ENCODE results near the gene RBM6. TPM values are rescaled to one million over a fixed set of nuclear protein-coding genes. Genes with fewer than 3 reads are reported as not detected.

The RBM6 gene
- total RNA-seq, 1 experiment from 2014 or later = 90.7 TPM

DNA sequence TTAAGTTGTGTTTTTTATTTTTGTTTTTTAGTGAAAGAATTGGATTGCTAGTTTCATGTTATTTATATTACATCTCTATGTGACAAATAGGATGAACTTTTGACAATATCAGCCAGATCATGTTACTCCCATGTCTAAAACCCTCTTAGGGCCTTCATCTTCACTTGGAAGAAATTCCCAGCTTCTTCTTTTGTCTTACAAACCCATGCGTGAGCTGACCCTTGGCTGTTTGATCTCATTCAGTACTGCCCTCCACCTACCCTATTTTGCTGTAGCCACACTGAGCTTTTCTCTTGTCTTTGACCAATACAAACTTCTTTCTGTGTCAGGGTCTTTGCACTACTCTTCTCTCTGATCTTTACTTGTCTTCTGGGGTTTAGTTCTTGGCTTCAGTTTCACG lies 37.0 kb downstream of the RBM6 start:
- Histone ChIP-seq H4K91ac (ENCODE audit: insufficient read length, low read depth, low read length) (no peak overlapping the region), H3K18ac (ENCODE audit: insufficient read length, low read depth, low read length) (no peak overlapping the region), H4K8ac (replicated peaks; ENCODE audit: insufficient read length, low read depth, low read length) (no peak overlapping the region), H4K5ac (ENCODE audit: insufficient read length, low read depth, low read length) (no peak overlapping the region), H3K9ac (ENCODE audit: extremely low read depth, insufficient read length, low read length) (no peak overlapping the region), H2BK12ac (ENCODE audit: insufficient read length, low read depth, low read length) (no peak overlapping the region), H2AK5ac (ENCODE audit: insufficient read length, low read length) (no peak overlapping the region), H2BK20ac (ENCODE audit: low read depth, low read length, poor library complexity, severe bottlenecking) (no peak overlapping the region), H3K23ac (ENCODE audit: insufficient read length, low read depth, low read length) (no peak overlapping the region), H3K27me3 (ENCODE audit: insufficient read depth, low read length) (no peaks in the 10 kb centered on the region), H2BK15ac (ENCODE audit: low read depth, low read length) (no peak overlapping the region), H3K14ac (ENCODE audit: insufficient read depth, low read length) (no peak overlapping the region), H3K4ac (ENCODE audit: low read depth, low read length) (no peak overlapping the region), H3K56ac (ENCODE audit: insufficient read length, low read depth, low read length) (no peak overlapping the region), H3K79me1 (ENCODE audit: insufficient read depth, low read depth, low read length, poor library complexity, severe bottlenecking) (no peaks in the 10 kb centered on the region), H3K4me1 (ENCODE audit: insufficient read depth, low read length) (no peaks in the 10 kb centered on the region), H3K4me2 (ENCODE audit: insufficient read depth, insufficient read length, low read length) (no peak overlapping the region), H3K27ac (ENCODE audit: insufficient read length, low read depth, low read length) (no peak overlapping the region), H2BK120ac (ENCODE audit: low read depth, low read length, poor library complexity, severe bottlenecking) (no peak overlapping the region), H3T11ph (ENCODE audit: low read length) (no peak overlapping the region), H2AFZ (ENCODE audit: low read length) (no peak overlapping the region), H4K20me1 (ENCODE audit: control insufficient read depth, insufficient read depth, insufficient read length) (no peaks in the 10 kb centered on the region), H3K79me2 (ENCODE audit: insufficient read depth, low read length) (no peaks in the 10 kb centered on the region), H3K23me2 (ENCODE audit: insufficient read length, low read depth, low read length, poor library complexity, severe bottlenecking) (no peaks in the 10 kb centered on the region), H2BK5ac (ENCODE audit: insufficient read length, low read length) (no peak overlapping the region), H3K9me3 (ENCODE audit: control insufficient read depth, low read depth, low read length) (no peaks in the 10 kb centered on the region)
- Mint-ChIP-seq H3K27me3 (ENCODE audit: low read depth) (no peaks in the 10 kb centered on the region; the same call in 1 of the 2 replicates), H3K4me3 (no peak overlapping the region), H3K9me3 (no peaks in the 10 kb centered on the region), H3K27ac (no peak overlapping the region), H3K4me1 (no peaks in the 10 kb centered on the region), H3K36me3 (ENCODE audit: insufficient read depth in 1 of 3, low read depth in 3 of 3) (peaks cover 12 to 26% (median 24%) of the 10 kb centered on the region in 3 experiments; a peak in 6 of 7 replicates)
- no CpG with 5 or more reads among the region's 2 CpGs for WGBS (ENCODE audit: extremely low coverage, insufficient read length, low lambda C conversion rate)
- no peak for DNase-seq
- TF ChIP-seq, protein P1, sequence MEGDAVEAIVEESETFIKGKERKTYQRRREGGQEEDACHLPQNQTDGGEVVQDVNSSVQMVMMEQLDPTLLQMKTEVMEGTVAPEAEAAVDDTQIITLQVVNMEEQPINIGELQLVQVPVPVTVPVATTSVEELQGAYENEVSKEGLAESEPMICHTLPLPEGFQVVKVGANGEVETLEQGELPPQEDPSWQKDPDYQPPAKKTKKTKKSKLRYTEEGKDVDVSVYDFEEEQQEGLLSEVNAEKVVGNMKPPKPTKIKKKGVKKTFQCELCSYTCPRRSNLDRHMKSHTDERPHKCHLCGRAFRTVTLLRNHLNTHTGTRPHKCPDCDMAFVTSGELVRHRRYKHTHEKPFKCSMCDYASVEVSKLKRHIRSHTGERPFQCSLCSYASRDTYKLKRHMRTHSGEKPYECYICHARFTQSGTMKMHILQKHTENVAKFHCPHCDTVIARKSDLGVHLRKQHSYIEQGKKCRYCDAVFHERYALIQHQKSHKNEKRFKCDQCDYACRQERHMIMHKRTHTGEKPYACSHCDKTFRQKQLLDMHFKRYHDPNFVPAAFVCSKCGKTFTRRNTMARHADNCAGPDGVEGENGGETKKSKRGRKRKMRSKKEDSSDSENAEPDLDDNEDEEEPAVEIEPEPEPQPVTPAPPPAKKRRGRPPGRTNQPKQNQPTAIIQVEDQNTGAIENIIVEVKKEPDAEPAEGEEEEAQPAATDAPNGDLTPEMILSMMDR (conservative IDR thresholded peaks at IDR 0.05) = no peak
